Neural cell (in vitro differentiated cells): ENCODE results near the gene WASHC1. TPM values are rescaled to one million over a fixed set of nuclear protein-coding genes. Genes with fewer than 3 reads are reported as not detected.
"Not testable (repeated sequence)": the region's sequence is repeated elsewhere in the genome, so short reads cannot be mapped to it uniquely, and the experiment has no call there.

ENCODE experiments used
- H2AFZ ChIP-seq: fragments of 200-600, 300-800 bp; sonication (generic), shearing (Covaris generic); 2 replicates; pipeline ENCODE4 v1.6.0; 2014; ENCODE audit warnings: low read depth, mild to moderate bottlenecking, antibody characterized with exemption, low read length, moderate library complexity
- H3F3A ChIP-seq: fragments of 200-600 bp; shearing (Covaris generic); 2 replicates; pipeline ENCODE4 v1.6.1; 2016; ENCODE audit warnings: mild to moderate bottlenecking, moderate library complexity, mixed read lengths, antibody characterized with exemption, low read length; ENCODE audit not compliant: insufficient read depth, poor library complexity, severe bottlenecking
- H3K27ac ChIP-seq: fragments of 200-600, 300-800 bp; sonication (generic), shearing (Covaris generic); 2 replicates; pipeline ENCODE4 v1.5.1; 2014; ENCODE audit warnings: mild to moderate bottlenecking, low read length, moderate library complexity
- H3K27me3 ChIP-seq: fragments of 300-800, 200-600 bp; sonication (generic), shearing (Covaris generic); 2 replicates; pipeline ENCODE4 v1.6.0; 2014; ENCODE audit warnings: mild to moderate bottlenecking, low read depth, low read length, moderate library complexity; ENCODE audit not compliant: insufficient read depth
- H3K36me3 ChIP-seq: fragments of 300-800, 200-600 bp; sonication (generic), shearing (Covaris generic); 2 replicates; pipeline ENCODE4 v1.5.1; 2014; ENCODE audit warnings: mild to moderate bottlenecking, antibody characterized with exemption, low read length, moderate library complexity; ENCODE audit not compliant: insufficient read depth
- H3K4me2 ChIP-seq: fragments of 300-800, 200-600 bp; sonication (generic), shearing (Covaris generic); 2 replicates; pipeline ENCODE4 v1.6.0; 2014; ENCODE audit warnings: mild to moderate bottlenecking, low read length
- H3K4me3 ChIP-seq: fragments of 300-800, 200-600 bp; sonication (generic), shearing (Covaris generic); 2 replicates; pipeline ENCODE4 v1.5.1; 2014; ENCODE audit warnings: mild to moderate bottlenecking, low read length, moderate library complexity
- H3K79me2 ChIP-seq: fragments of 200-600 bp; shearing (Covaris generic); replicated peaks from 2 replicates; pipeline ENCODE4 v1.6.0; 2014; ENCODE audit warnings: mild to moderate bottlenecking, low read length, moderate library complexity; ENCODE audit not compliant: insufficient read depth
- H3K9ac ChIP-seq: fragments of 300-800, 200-600 bp; sonication (generic), shearing (Covaris generic); 2 replicates; pipeline ENCODE4 v1.6.1; 2016; ENCODE audit warnings: mild to moderate bottlenecking, low read length, mixed read lengths
- H3K9me2 ChIP-seq: fragments of 200-600 bp; shearing (Covaris generic); 2 replicates; pipeline ENCODE4 v1.6.1; 2016; ENCODE audit warnings: mild to moderate bottlenecking, low read length, mixed read lengths; ENCODE audit not compliant: insufficient read depth
- H3K9me3 ChIP-seq: fragments of 200-600, 300-800 bp; sonication (generic), shearing (Covaris generic); 2 replicates; pipeline ENCODE4 v1.6.1; 2016; ENCODE audit warnings: mild to moderate bottlenecking, mixed run types, low read length, moderate library complexity, mixed read lengths
- H4K20me1 ChIP-seq: fragments of 200-600 bp; shearing (Covaris generic); 2 replicates; pipeline ENCODE4 v1.6.1; 2016; ENCODE audit warnings: mild to moderate bottlenecking, mixed run types; ENCODE audit not compliant: insufficient read depth
- polyA minus RNA-seq: library from RNA; depleted of rRNA, polyadenylated mRNA; stranded (reverse); fragments of >200 nt; gene quantifications from 2 replicates; pipeline ENCODE4 v1.2.3, GENCODE V29; 2014
- polyA plus RNA-seq: library from polyadenylated mRNA; depleted of rRNA; stranded (reverse); fragments of >200 nt; gene quantifications from 2 replicates; pipeline ENCODE4 v1.2.3, GENCODE V29; 2014

Gene WASHC1
- 14.8 and 15.2 TPM in 2 replicates for polyA plus RNA-seq
- polyA minus RNA-seq = 5.4 and 5.6 TPM in 2 replicates

DNA sequence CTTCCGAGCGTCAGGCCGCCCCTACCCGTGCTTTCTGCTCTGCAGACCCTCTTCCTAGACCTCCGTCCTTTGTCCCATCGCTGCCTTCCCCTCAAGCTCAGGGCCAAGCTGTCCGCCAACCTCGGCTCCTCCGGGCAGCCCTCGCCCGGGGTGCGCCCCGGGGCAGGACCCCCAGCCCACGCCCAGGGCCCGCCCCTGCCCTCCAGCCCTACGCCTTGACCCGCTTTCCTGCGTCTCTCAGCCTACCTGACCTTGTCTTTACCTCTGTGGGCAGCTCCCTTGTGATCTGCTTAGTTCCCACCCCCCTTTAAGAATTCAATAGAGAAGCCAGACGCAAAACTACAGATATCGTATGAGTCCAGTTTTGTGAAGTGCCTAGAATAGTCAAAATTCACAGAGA is at the start of gene WASHC1:
Gene WASHC1 (minus strand): TSS at position 101 of the 400 bp plus-strand sequence. CDS start 4,457 bp downstream, outside the sequence.
- H2AFZ ChIP-seq, H3K4me2 ChIP-seq: not testable (repeated sequence)

DNA sequence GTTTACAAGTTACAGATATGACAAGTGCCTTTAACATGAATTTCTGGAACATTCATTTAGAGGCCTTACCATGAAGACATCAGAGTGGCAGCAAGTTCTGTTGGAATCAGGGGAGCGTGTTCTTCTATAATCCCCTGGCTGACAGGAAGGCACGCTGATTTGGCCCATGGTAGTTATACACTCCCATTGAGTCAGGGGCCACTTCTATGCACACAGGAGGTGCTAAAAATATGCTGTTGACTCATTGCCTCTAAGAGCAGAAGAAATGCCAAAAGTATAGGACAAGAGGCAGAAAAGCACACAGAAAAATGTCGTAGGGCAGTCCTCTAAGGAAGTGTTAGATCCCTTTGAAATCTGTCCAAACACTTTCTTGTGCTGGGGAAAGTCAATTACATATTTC is 49.1 kb upstream of the WASHC1 start:
- H3K27me3 ChIP-seq = not testable (repeated sequence)

More for the DNA sequence above, at the start of gene WASHC1:
- H4K20me1 ChIP-seq, H3K27ac ChIP-seq, H3F3A ChIP-seq, H3K9me2 ChIP-seq, H3K27me3 ChIP-seq, H3K79me2 ChIP-seq, H3K36me3 ChIP-seq, H3K9me3 ChIP-seq: not testable (repeated sequence)
- peak within 1 kb of the TSS; percentile 52 for H3K4me3 ChIP-seq
- H3K9ac ChIP-seq = peak within 1 kb of the TSS; percentile 39

DNA sequence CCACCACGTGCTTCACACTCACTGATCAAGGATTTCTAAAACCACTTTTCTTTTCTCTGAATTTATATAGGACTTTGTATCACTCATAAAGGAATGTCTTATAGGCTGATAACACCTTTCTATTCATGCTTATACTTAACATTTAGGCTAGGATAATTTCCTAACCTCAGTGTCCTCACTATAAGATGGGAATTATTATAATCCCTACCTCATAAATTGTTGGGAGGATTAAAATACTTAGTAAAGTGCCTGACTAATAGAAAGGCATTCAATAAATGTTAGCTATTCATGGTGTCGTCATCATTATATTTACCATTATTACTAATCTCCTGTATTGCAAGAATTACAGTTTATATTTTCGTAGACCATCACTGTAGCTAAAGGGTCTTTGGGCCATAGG is 47.1 kb upstream of the WASHC1 start:
- H3K9me2 ChIP-seq, H3K4me2 ChIP-seq: not testable (repeated sequence)

More for the DNA sequence above, 49.1 kb upstream of the WASHC1 start:
- not testable (repeated sequence) for H3K36me3 ChIP-seq, H4K20me1 ChIP-seq, H3K9me2 ChIP-seq, H3K79me2 ChIP-seq, H3K27ac ChIP-seq, H3K9ac ChIP-seq, H3K9me3 ChIP-seq, H3F3A ChIP-seq, H2AFZ ChIP-seq, H3K4me3 ChIP-seq, H3K4me2 ChIP-seq

DNA sequence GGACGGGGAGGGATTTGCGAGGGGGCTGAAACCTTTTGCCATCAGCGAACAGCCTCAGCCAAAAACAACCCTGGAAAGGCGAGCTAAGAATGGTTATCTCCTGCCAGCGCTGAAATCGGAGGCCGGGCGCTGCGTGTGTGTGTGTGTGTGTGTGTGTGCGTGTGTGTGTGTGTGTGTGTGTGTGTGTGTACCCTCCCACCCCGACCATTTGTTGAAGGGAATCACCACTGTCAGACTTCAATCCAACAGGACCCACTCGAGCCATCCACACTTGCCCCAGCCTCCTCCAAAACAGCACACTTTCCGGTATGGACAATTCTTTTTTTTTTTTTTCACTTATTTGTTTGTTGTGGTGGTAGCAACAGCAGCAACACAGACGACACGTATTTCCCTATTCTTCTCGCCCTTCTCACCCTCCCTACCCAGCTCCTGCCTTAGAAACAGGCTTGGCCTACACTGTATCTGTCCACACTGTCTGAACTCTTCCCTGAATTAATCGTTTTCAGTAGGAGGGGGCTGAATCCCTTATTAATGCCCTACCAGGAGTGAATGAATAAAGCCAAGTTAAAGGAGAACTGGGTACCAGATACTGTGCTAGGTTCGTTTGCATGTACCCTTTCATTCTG is 44.8 kb upstream of the WASHC1 start:
- not testable (repeated sequence) for H3K9me2 ChIP-seq, H4K20me1 ChIP-seq, H3K36me3 ChIP-seq, H3K9ac ChIP-seq, H2AFZ ChIP-seq, H3K79me2 ChIP-seq, H3K27ac ChIP-seq, H3K4me2 ChIP-seq, H3K9me3 ChIP-seq, H3F3A ChIP-seq
- Histone ChIP-seq H3K27me3 (peaks cover 14% of the 10 kb centered on the region), H3K4me3 (peak overlapping the region; percentile 61)

More for the DNA sequence above, 47.1 kb upstream of the WASHC1 start:
- not testable (repeated sequence) for H2AFZ ChIP-seq, H3K36me3 ChIP-seq, H3K4me3 ChIP-seq, H3K9me3 ChIP-seq, H4K20me1 ChIP-seq, H3F3A ChIP-seq, H3K9ac ChIP-seq, H3K27ac ChIP-seq, H3K79me2 ChIP-seq
- peaks cover 14% of the 10 kb centered on the region for H3K27me3 ChIP-seq

DNA sequence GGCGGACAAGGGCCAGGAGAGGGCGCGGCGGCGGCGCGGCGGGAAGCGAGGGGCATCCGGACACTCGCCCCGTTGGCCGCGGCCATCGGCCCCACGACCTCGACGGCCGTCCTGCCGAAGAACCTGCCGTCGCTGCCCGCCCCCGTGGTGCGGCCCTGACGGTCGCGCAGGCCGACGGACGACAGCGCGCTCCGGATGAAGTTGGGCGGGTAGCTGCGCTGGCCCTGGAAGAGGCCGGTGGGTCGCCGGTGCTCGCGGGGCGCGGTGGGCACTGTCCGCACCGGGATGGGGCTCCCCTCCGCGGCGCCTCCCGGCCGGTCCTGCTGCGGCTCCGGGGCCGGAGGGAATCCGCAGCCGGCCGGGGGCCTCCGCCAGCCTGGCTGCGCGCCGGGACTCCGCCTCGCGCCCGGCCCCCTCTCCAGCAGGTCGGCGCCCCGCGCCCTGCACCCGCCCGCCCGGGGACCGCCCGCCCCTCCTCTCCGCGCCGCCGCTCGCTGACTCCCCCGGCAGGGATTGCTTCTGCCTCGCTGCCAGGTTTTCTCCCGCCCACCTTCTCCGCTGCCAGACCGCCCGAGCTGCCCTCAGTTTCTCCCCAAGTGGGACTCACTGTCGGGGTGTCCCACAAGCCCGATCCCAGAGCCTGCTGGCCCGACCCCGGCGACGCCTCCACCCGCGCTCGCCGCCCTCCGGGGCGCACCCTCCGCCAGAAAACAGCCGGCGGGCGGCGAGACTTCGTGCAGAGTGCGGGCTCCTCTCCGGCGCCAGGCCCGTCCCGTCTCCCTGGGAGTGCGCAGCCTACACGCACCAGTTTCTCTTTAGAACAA is 44.0 kb upstream of the WASHC1 start:
- H3K4me2 ChIP-seq, H2AFZ ChIP-seq, H3K27ac ChIP-seq, H3K9me2 ChIP-seq, H3K79me2 ChIP-seq, H3F3A ChIP-seq, H3K9ac ChIP-seq, H4K20me1 ChIP-seq, H3K9me3 ChIP-seq, H3K36me3 ChIP-seq: not testable (repeated sequence)
- H3K27me3 ChIP-seq = peaks cover 14% of the 10 kb centered on the region
- H3K4me3 ChIP-seq = peak overlapping the region; percentile 61

DNA sequence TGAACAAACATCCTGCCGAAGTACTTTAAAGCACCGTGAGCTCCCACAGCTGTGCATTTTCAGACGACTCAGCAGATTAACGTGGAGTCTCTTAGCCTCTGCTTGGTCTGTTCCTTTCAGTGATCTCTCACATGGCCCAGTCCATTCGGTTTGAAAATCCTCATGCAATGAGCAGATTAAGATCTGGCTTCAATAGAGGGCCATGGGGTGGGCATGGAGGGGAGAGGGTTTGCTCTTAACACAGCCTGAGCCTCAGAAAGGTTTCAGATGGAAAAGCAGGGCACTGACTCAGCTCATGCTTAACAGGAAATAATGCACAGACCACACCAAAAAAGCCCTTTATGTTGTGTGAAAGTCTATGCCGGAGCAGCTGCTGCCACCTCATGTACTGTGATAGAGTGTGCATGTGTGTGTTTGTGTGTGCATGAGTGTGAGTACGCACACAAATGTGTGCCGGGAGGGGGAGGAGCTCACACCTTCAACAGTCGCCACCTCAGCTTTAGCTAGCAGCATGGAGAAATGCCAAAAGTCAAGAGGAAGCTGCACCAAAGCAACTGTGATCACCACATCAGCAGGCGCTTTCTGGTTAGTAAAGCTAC is 33.9 kb upstream of the WASHC1 start:
- H3K9ac ChIP-seq, H2AFZ ChIP-seq, H3K36me3 ChIP-seq, H3K27me3 ChIP-seq, H4K20me1 ChIP-seq, H3F3A ChIP-seq, H3K4me3 ChIP-seq, H3K9me3 ChIP-seq, H3K4me2 ChIP-seq, H3K79me2 ChIP-seq, H3K27ac ChIP-seq, H3K9me2 ChIP-seq: not testable (repeated sequence)

GRCh38 chr9:52678-53077 is 23.4 kb upstream of the WASHC1 start:
- H4K20me1 ChIP-seq, H3K9me2 ChIP-seq, H3K4me2 ChIP-seq, H3K36me3 ChIP-seq, H3K27me3 ChIP-seq, H3F3A ChIP-seq, H3K9ac ChIP-seq, H2AFZ ChIP-seq, H3K27ac ChIP-seq, H3K4me3 ChIP-seq, H3K9me3 ChIP-seq, H3K79me2 ChIP-seq: not testable (repeated sequence)
